Measurements from ENCODE around the gene SERINC2. TPM values are rescaled to one million over a fixed set of nuclear protein-coding genes. Genes with fewer than 3 reads are reported as not detected.

The SERINC2 gene
- total and polyA plus RNA-seq, 9 of the 15 experiments (the other 6 are each of a cell fraction or from before 2014, with no cell fraction given), result 0.07 to 1.2 (median 0.70) TPM; not detected in 2

DNA sequence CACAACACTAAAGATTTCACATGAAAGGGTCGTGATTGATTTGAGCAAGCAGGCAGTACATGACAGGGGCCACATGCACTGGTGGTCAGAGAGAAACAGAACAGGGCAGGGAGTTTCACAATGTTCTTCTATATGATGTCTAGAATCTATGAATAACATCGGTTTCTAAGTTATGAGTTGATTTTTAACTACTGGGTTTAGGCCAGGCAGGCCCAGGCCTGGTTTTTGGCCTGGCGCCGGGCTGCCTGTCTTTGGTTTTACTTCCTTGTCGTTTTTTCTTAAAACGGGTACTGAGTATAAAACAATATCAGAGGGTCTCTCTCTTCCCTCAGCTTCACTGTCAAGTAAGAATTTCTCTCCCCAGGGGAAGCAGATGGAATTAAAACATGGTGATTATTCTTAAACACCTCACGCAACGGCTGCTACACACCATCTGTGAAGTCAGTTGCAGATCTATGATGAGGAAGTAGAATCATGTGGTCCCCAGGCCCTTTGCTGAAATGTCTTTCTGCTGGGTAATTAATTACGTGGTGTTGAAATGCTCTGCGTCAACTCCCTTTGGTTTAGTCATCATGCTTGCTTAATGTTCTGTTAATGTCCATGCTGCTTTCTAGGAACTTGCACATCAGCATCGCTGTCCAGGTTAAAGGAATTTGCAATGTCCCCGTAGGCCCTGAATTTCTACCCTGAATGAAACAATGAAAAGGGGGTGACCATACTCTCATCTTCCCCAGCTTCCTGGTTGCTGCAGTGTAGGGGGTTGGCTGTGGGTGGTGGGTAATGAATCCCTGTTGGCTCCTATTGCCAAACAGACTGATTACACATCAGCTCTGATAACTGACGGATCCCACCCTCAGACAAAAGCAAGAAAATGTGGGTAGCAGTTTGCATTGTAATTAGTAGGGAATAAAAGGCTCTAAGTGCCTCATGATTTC, 70.3 kb downstream of the SERINC2 start (continued):
- 0 out of 2 replicates have a peak, but pooled peaks have one; percentile 33 for TF ChIP-seq BHLHE40 (IDR thresholded peaks at IDR 0.05; ENCODE audit: low read length)
- TF ChIP-seq, protein P1, sequence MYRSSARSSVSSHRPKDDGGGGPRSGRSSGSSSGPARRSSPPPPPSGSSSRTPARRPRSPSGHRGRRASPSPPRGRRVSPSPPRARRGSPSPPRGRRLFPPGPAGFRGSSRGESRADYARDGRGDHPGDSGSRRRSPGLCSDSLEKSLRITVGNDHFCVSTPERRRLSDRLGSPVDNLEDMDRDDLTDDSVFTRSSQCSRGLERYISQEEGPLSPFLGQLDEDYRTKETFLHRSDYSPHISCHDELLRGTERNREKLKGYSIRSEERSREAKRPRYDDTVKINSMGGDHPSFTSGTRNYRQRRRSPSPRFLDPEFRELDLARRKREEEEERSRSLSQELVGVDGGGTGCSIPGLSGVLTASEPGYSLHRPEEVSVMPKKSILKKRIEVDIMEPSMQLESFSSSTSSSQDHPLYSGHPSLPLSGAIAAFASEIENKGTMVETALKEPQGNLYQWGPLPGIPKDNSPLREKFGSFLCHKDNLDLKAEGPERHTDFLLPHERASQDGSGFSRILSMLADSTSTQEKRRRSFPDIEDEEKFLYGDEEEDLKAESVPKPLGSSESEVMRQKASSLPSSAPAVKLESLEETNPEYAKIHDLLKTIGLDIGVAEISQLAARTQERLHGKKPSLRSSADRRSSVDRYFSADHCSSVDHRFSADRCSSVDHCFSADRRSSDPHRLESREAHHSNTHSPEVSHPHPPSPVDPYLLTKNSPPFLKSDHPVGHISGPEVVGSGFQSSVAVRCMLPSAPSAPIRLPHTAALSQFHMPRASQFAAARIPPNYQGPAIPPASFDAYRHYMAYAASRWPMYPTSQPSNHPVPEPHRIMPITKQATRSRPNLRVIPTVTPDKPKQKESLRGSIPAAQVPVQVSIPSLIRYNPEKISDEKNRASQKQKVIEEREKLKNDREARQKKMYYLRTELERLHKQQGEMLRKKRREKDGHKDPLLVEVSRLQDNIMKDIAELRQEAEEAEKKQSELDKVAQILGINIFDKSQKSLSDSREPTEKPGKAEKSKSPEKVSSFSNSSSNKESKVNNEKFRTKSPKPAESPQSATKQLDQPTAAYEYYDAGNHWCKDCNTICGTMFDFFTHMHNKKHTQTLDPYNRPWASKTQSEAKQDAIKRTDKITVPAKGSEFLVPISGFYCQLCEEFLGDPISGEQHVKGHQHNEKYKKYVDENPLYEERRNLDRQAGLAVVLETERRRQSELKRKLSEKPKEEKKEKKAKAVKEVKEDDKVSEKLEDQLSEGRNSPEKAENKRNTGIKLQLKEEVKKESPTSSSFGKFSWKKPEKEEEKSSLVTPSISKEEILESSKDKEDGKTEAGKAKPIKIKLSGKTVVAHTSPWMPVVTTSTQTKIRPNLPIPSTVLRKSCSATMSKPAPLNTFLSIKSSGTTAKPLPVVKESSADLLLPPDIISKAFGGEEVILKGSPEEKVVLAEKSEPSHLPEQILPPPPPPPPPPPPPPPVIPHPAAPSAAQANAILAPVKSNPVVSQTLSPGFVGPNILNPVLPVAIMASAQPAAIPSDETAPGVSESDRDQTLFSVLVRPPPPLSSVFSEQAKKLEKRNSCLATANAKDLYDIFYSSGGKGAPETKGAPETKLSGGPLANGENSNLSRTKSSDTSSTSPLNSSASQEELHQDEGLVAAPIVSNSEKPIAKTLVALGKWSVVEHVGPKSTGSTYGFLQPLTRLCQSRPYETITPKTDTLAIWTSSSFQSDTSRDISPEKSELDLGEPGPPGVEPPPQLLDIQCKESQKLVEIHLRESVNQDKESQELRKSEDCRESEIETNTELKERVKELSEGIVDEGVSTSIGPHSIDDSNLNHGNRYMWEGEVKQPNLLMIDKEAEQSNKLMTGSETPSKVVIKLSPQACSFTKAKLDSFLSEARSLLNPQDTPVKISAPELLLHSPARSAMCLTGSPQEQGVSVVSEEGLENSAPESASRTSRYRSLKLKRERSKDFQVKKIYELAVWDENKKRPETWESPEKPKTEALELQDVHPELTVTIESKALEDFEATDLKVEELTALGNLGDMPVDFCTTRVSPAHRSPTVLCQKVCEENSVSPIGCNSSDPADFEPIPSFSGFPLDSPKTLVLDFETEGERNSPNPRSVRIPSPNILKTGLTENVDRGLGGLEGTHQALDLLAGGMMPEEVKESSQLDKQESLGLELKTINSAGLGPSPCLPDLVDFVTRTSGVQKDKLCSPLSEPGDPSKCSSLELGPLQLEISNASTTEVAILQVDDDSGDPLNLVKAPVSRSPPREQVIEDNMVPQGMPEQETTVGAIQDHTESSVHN (IDR thresholded peaks at IDR 0.05; ENCODE audit: borderline replicate concordance in 1 of 2, low read depth in 1 of 2), result peak in 1 of 2 experiments; percentile 98; a peak in 2 of 4 replicates
- TF ChIP-seq SRSF9 (IDR thresholded peaks at IDR 0.05; ENCODE audit: borderline replicate concordance, low read depth, low read length), result no peak
- TF ChIP-seq, protein P2, sequence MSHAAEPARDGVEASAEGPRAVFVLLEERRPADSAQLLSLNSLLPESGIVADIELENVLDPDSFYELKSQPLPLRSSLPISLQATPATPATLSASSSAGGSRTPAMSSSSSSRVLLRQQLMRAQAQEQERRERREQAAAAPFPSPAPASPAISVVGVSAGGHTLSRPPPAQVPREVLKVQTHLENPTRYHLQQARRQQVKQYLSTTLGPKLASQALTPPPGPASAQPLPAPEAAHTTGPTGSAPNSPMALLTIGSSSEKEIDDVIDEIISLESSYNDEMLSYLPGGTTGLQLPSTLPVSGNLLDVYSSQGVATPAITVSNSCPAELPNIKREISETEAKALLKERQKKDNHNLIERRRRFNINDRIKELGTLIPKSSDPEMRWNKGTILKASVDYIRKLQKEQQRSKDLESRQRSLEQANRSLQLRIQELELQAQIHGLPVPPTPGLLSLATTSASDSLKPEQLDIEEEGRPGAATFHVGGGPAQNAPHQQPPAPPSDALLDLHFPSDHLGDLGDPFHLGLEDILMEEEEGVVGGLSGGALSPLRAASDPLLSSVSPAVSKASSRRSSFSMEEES (CRISPR knock-in tag; IDR thresholded peaks at IDR 0.05), result no peak
- TF ChIP-seq POLR2AphosphoS5 (IDR thresholded peaks at IDR 0.05; ENCODE audit: control insufficient read depth, insufficient read depth, low read depth, low read length), result no peak
- no peak for TF ChIP-seq ZNF212 (CRISPR knock-in tag; IDR thresholded peaks at IDR 0.05)
- TF ChIP-seq SREBF1 (IDR thresholded peaks at IDR 0.05; ENCODE audit: borderline replicate concordance, low read depth, low read length), result no peak
- TF ChIP-seq ZNF445 (CRISPR knock-in tag; IDR thresholded peaks at IDR 0.05; ENCODE audit: low read depth), result no peak
- no peak for TF ChIP-seq ZNF507 (tag; conservative IDR thresholded peaks at IDR 0.05)
- TF ChIP-seq NFE2 (IDR thresholded peaks at IDR 0.05; ENCODE audit: low read depth), result peak; percentile 70
- 0 out of 2 replicates have a peak, but pooled peaks have one; percentile 56 for TF ChIP-seq GTF2E2 (tag; IDR thresholded peaks at IDR 0.05)
- peak; percentile 99 for TF ChIP-seq BCL6 (CRISPR knock-in tag; IDR thresholded peaks at IDR 0.05)
- TF ChIP-seq ZNF232 (CRISPR knock-in tag; IDR thresholded peaks at IDR 0.05), result no peak
- TF ChIP-seq, protein P3, sequence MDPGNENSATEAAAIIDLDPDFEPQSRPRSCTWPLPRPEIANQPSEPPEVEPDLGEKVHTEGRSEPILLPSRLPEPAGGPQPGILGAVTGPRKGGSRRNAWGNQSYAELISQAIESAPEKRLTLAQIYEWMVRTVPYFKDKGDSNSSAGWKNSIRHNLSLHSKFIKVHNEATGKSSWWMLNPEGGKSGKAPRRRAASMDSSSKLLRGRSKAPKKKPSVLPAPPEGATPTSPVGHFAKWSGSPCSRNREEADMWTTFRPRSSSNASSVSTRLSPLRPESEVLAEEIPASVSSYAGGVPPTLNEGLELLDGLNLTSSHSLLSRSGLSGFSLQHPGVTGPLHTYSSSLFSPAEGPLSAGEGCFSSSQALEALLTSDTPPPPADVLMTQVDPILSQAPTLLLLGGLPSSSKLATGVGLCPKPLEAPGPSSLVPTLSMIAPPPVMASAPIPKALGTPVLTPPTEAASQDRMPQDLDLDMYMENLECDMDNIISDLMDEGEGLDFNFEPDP (CRISPR knock-in tag; IDR thresholded peaks at IDR 0.05), result no peak
- TF ChIP-seq ZFX (CRISPR knock-in tag; IDR thresholded peaks at IDR 0.05), result peak; percentile 44; the same call in 1 of the 2 replicates
- no peak for TF ChIP-seq DNMT1 (IDR thresholded peaks at IDR 0.05)

Data from K562 (cell line).